GM04503 (cell line): Measurements from ENCODE around the gene PROM1.

ENCODE experiments used
- DNase-seq: peaks from one replicate; pipeline ENCODE4 v3.0.0-alpha.2; 2012; ENCODE audit warnings: low read depth

The PROM1 gene

DNA sequence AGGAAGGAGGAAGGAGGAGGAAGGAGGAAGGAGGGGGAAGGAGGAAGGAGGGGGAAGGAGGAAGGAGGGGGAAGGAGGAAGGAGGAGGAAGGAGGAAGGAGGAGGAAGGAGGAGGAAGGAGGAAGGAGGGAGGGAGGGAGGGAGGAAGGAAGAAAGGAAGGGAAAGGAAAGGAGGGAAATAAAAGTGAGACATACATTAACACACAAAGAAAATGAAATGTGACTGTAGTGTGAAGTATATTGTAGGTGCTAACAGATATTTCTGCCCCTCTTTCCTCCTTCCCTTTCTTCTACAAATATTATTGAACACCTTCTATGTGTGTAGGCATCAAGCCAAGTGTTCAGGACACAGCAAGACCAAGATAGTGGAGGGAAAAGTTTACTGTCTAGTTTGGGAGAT, 26.4 kb upstream of the PROM1 start:
- no peak for DNase-seq

- no peak for DNase-seq
Observed at GRCh38 chr4:16109256-16109655, 25.4 kb upstream of the PROM1 start.

- DNase-seq: no peak
Observed at GRCh38 chr4:16106956-16107355, 23.1 kb upstream of the PROM1 start.

GRCh38 chr4:16104520-16104919, 20.7 kb upstream of the PROM1 start:
- no peak for DNase-seq

DNA sequence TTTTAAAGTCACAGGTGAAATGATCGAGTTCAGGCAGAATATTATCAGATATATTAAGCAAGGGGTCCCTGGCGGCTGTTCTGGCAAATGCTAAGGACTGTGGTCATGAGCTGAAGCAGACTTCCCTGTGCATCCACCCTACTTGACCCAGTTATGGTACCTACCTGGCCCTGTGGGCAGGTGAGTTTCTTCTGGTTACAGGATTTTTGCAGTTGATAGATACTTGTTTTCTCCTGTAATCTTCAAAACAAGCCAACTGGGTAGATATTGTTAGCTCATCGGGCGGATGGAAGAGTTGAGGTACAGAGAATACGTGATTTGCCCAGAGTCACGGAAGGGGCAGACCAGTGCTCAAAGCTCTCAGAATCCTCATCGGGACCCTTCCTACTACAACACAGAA, 18.5 kb upstream of the PROM1 start:
- no peak for DNase-seq

- no peak for DNase-seq
Observed at GRCh38 chr4:16100833-16101232, 17.0 kb upstream of the PROM1 start.

DNA sequence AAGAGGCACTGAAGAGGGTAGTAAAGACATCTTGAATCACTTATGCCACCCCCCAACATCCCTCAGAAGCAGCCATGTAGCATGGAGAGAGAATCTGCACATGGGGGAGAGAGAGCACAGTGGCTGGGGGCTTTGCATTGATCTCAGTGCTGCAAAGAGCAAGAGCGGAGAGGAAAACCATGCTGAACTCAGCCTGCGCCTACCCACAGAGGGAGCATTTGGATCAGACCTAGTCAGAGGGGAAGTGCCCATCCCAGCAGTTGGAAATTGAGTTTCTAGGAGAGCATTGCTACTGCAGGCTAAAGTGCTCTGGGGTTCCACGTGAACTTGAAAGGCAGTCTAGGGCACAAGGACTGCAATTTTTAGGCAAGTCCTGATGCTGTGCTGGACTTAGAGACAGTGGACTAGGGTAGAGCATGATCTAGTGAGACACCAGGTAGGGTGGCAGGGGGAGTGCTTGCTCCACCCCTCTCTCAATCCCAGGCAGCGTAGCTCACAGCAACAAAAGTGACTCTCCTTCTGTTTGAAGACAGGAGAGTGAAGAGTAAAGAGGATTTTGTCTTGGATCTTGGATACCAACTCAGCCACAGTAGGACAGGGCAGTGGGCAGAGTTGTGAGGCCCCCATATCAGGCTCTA, 9.0 kb upstream of the PROM1 start:
- DNase-seq: no peak

GRCh38 chr4:16090096-16090705, 6.4 kb upstream of the PROM1 start:
- DNase-seq: no peak

DNA sequence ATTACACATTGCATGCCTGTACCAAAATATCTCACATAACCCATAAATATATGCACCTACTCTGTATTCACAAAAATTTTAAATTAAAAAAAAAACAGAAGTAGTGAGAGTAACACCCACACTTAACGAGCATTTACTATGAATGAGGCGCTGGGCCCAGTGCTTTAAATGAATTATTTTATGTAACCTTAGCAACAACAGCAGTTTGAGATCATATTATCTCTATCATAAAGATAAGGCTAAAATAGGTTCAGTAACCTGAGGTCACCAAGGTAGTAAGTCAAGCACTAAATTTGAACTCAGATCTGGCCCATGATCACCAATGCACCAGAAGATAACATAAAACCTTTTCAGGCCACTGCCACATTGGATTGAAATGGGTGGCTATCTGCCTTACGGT, 5.3 kb upstream of the PROM1 start:
- no peak for DNase-seq

DNA sequence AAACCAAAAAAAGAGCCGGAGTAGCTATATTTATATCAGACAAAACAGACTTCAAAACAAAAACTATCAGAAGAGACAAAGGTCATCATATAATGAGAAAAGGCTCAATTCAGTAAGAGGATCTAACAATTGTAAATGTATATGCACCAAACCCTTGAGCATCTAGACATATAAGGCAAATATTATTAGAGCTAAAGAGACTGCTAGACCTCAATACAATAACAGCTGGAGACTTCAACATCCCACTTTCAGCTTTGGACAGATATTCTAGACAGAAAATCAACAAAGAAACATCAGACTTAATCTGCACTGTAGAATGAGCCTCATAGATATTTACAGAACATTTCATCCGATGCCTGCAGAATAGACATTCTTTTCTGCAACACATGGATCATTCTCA, 4.8 kb upstream of the PROM1 start:
- no peak for DNase-seq

- no peak for DNase-seq
Observed at GRCh38 chr4:16085822-16086221, 2.0 kb upstream of the PROM1 start.

GRCh38 chr4:16082426-16083240, 1.2 kb downstream of the PROM1 start:
- no peak for DNase-seq

DNA sequence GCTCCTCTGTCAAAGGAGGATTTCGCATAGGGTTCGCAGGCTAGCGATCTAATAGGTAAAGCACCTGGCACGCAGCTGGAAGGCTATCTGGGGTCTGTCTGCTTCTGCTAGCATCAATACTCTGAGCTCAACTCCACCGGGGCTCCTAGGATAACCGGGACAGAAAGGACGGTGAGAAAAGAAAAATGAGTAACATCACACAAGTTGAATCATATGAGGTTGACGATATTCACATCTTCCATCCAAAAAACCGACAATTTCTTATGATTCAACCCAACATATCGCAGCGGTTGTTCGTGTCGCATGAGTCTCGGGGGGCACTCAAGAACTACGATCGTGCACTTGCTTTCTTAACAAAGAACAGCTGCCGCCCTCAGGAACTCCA, 1.8 kb downstream of the PROM1 start:
- DNase-seq: no peak

- DNase-seq: no peak
Observed at GRCh38 chr4:16079046-16079445, 4.8 kb downstream of the PROM1 start.

DNA sequence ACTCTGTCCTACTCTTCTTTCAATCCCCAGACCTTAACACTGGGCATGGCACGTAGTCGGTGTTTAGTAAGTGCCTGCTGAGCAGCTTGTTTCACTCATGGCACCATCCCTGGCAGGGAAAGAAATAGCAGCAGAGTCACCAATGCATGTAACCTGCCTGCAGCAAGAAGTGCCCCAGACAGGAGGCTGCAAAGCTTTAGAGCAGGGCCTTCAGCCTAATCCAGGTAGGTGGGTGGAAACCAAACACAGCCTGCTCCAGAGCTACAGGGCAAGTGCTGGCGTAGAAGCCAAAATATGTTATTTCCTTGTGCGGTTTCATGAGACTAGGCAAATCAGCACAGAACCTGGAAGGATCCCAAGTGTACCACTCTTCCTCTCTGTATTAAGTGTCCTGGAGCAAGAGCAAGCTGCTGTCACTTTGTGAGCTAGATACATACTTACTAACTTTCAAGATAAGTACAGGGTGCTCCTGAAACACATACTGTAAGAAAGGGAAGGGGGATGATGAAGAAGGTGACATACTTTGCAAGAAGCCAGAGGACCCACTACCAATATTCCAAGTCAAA, 5.5 kb downstream of the PROM1 start:
- no peak for DNase-seq

- no peak for DNase-seq
Observed at GRCh38 chr4:16077786-16078185, 6.0 kb downstream of the PROM1 start.

DNA sequence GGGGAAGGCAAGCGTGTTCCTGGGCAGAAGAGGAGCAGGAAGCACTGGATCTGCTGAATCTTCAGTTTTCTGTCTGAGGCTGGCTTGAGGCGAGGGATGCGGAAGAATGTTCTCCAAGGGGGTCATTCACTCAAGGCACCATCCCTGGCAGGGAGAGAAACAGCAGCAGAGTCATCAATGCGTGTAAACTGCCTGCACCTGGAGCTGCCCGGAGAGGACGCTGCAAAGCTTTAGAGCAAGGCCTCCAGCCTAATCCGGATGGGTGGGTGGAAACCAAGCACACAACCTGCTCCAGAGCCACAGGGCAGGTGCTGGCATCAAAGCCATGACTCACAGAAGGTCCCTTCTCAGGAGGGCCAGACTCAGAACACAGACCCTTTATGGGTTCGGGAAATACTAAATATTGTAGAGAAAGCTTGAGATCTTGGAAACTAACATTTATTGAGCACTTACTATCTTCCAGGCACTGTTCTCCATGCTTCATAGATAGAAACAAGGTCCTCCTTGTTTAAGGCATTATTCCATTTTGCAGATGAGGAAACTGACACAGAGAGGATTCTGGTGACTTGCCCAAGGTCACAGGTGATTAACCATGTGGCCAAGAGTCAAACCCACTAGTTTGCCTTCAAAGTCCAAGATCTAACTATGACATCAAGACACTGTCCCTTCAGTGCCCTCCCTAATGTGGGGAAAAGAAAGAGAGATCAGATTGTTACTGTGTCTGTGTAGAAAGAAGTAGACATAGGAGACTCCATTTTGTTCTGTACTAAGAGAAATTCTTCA, 7.7 kb downstream of the PROM1 start:
- DNase-seq: no peak

GRCh38 chr4:16075061-16075460, 8.8 kb downstream of the PROM1 start:
- DNase-seq: no peak

DNA sequence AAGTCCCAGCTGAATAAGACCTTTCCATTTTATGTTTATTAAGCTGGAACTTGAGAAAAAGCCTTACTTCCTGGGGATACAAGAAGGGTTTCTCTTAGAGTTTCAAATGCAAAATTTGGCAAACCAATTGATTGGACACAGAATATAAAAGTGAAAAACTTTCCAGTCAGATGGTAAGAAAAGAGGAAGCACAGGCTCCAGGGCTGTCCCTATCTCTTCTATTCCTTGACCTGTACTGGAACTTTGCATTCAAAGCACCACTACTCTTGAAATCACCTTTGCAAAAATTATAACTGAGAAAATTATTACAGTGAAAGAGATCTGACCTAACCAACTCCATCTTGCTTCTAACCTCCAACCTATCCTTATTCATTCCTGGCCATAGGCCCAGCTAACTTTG, 11.7 kb downstream of the PROM1 start:
- DNase-seq: no peak

DNA sequence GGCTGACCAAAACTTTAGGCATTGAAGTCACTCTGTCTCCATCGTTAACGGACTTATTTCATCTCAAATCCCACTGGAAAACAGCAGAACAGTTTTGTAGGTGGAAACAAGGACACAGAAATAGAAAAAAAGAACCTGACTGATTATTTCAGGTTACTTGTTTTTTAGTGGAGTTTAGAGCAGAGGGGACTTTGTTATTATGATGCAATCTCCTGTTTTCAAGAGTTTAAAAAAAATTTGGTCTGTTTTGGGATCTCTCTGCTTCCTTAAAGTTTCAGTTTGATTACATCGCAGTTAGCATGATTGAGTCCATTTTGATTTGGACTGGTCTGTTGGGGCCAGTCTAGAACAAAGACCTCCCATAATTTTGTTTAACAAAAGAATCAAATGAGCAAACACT, 13.6 kb downstream of the PROM1 start:
- DNase-seq: no peak

DNA sequence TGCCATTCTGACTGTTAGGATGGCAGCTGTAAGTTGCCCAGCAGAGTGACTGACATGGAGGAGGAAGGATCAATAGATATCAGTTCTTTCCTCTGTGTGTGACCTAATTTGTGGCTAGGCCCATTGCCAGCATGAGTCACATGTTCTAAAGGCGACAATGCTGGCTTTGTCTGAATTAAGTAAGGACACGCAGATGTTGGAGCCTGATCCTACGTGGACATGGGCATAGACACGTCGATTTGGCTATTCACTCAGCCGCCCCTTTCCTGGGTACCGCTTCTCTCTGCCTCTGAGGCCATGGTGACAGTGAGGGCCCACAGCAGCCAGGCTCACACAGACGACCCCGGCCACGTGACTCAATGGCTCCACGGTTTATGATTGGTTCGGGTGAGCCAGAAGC, 16.3 kb downstream of the PROM1 start:
- no peak for DNase-seq

DNA sequence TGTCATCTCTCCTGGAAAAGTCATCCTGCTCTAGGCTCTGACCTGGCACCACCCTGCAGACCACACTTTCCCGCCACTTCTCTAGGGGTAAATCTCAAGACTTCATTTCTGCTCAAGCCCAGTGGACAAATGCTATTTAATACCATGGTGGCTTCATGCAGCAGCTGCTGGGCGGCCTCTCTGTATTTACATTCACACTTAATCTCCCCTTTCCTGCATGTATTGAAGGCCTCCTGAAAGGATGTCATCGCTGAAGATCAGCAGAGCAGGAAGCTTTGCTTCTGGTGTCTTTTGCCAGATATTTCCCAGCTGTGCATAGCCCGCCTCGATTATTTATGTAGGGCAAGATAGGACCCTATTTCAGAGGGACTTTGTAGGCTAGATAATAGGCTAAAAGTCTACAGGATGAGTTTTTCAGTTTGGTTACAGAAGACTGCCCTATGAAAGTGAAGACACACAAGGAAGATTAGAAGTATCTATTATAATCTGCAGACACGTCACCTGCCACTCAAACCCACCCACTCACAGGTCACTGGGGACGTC, 17.2 kb downstream of the PROM1 start:
- no peak for DNase-seq
